H1 (cell line): ENCODE measurements around the gene NEDD4L. TPM values are rescaled to one million over a fixed set of nuclear protein-coding genes. Genes with fewer than 3 reads are reported as not detected.

Source experiments
- E2F6 ChIP-seq: IDR thresholded peaks from 2 replicates; pipeline ENCODE4 v1.6.1; 2012; ENCODE audit warnings: inconsistent platforms
- polyA plus RNA-seq, 7 experiments: library from polyadenylated mRNA; depleted of rRNA in 3 of 7; stranded (reverse) in 5 of 7; unstranded in 2 of 7; fragments of >200 nt in 5 of 7; fragments of 200-250 nt in 2 of 7; gene quantifications; 1 replicate in 5 of 7; 2 replicates in 1 of 7; 4 replicates in 1 of 7; pipeline versions ENCODE4 v1.2.1 to v1.2.3, GENCODE V29; 2011 to 2013; ENCODE audit warnings: missing spikeins in 2 of 7, mixed read lengths in 2 of 7
- total RNA-seq: library from RNA; stranded (reverse); fragmentation: NEBNext Ultra II Directional; extraction: Animal tissue kit (Norgen Biotek cat#: 25700); gene quantifications from 2 replicates; pipeline ENCODE4 v1.2.1, GENCODE V29; 2021

NEDD4L gene
- total and polyA plus RNA-seq, 2 of the 8 experiments (the other 6 are each of a cell fraction or from before 2014, with no cell fraction given): 37.3 to 69.8 TPM

GRCh38 chr18:58338961-58339592, 295.1 kb downstream of the NEDD4L start (continued):
- no peak for TF ChIP-seq E2F6
